ENCODE data around the gene NUDT4. TPM values are rescaled to one million over a fixed set of nuclear protein-coding genes. Genes with fewer than 3 reads are reported as not detected.

Gene NUDT4
- total and polyA plus RNA-seq, 10 of the 15 experiments (the other 5 are each of a cell fraction or from before 2014, with no cell fraction given), result 26.6 to 91.6 (median 63.1) TPM

- WGBS (ENCODE audit: insufficient coverage, insufficient replicate concordance, low lambda C conversion rate, missing lambda C conversion rate), result 22% methylated on average over 2 of the region's 2 CpGs
- intact Hi-C loops (cut with micrococcal nuclease; ENCODE audit: unreplicated experiment) (loop anchor here (2.0 kb wide), 1 partner anchor 289 kb away; no protein-coding TSS in a partner anchor), in situ Hi-C loops (cut with MboI) (no loop called here)
- Histone ChIP-seq H3K4me2 (ENCODE audit: control insufficient read depth, insufficient read depth) (peak overlapping the region; percentile 64; the same call in 1 of the 2 replicates), H2AFZ (ENCODE audit: control insufficient read depth, low read depth, low read length) (no peak overlapping the region), H3K79me2 (ENCODE audit: control insufficient read depth, insufficient read depth, low read length) (peaks cover 90% of the 10 kb centered on the region), H3K9ac (ENCODE audit: control insufficient read depth, insufficient read depth, low read length) (0 out of 2 replicates have a peak overlapping the region, but pooled peaks have one; percentile 17), H3K4me3 (peak overlapping the region; percentile 6), H3K27me3 (replicated peaks in 1 of 2; ENCODE audit: control insufficient read depth in 2 of 2, insufficient read depth in 2 of 2, low read length in 1 of 2) (no peaks in the 10 kb centered on the region), H3K9me3 (replicated peaks; ENCODE audit: control insufficient read depth, insufficient read depth, low read length) (no peaks in the 10 kb centered on the region; the same call in 1 of the 3 replicates), H3K27ac (ENCODE audit: control insufficient read depth, insufficient read depth) (peak overlapping the region; percentile 35; the same call in 1 of the 2 replicates), H4K20me1 (ENCODE audit: control insufficient read depth, insufficient read depth) (no peaks in the 10 kb centered on the region), H3K36me3 (ENCODE audit: control insufficient read depth in 2 of 2, insufficient read depth in 2 of 2, low read length in 1 of 2) (peaks cover 0 to 19% of the 10 kb centered on the region in 2 experiments; a peak in 3 of 4 replicates), H3K4me1 (ENCODE audit: control insufficient read depth, insufficient read depth, low read length) (peaks cover 27% of the 10 kb centered on the region)
- ChIA-PET RAD21 (ENCODE audit: unreplicated experiment) (interaction anchor here (0.8 to 4.5 kb wide), 10 partner anchors 9 to 400 kb away, joined by 3 to 16 read pairs (median 9); no protein-coding TSS in a partner anchor), POLR2A (interaction anchor here (0.7 to 1.8 kb wide), 3 partner anchors 11 to 625 kb away, joined by 3 to 8 read pairs (median 3); partner anchors contain the start of genes EEA1 and NUDT4), CTCF (interaction anchor here (0.7 to 3.9 kb wide), 8 partner anchors 9 to 602 kb away, joined by 3 to 29 read pairs (median 4); no protein-coding TSS in a partner anchor), SMC1A (ENCODE audit: uncharacterized antibody, unreplicated experiment) (interaction anchor here (0.7 to 10.4 kb wide), 12 partner anchors 9 to 401 kb away, joined by 3 to 209 read pairs (median 6); no protein-coding TSS in a partner anchor)
- TF ChIP-seq BCL11A (IDR thresholded peaks at IDR 0.05; ENCODE audit: low read depth, low read length) (peak; percentile 63), EED (IDR thresholded peaks at IDR 0.05; ENCODE audit: low read depth) (peak; percentile 38; the same call in 1 of the 2 replicates), TCF12 (IDR thresholded peaks at IDR 0.05; ENCODE audit: low read depth, low read length) (no peak), JUNB (IDR thresholded peaks at IDR 0.05) (peak; percentile 78), FOXM1 (IDR thresholded peaks at IDR 0.05; ENCODE audit: low read depth, low read length) (peak; percentile 19; the same call in 1 of the 2 replicates), YBX1 (IDR thresholded peaks at IDR 0.05) (no peak), MTA2 (IDR thresholded peaks at IDR 0.05; ENCODE audit: low read depth) (0 out of 2 replicates have a peak, but pooled peaks have one; percentile 47), RUNX3 (IDR thresholded peaks at IDR 0.05; ENCODE audit: low read length) (peak; percentile 52), NFIC (IDR thresholded peaks at IDR 0.05; ENCODE audit: low read depth, low read length) (peak; percentile 60; the same call in 1 of the 2 replicates), PRDM15 (CRISPR knock-in tag; IDR thresholded peaks at IDR 0.05) (no peak)
- ATAC-seq (peak; percentile 76), DNase-seq (ENCODE audit: low read depth, low spot score) (no peak), FAIRE-seq (no peak)
- no TSS peak for BruUV-seq (replicated peaks)
Observed at GRCh38 chr12:93387780-93388179, 10.1 kb downstream of the NUDT4 start.

Measured in GM12878 (cell line).